Calu3 (cell line): ENCODE data around the gene RAB11FIP4. TPM values are rescaled to one million over a fixed set of nuclear protein-coding genes. Genes with fewer than 3 reads are reported as not detected.
A peak's percentile ranks its signal among the peaks of the same experiment; 100 is the strongest.

ENCODE experiments used
- BruUV-seq: library from RNA; stranded (reverse); fragments of 400-500 nt; replicated peaks from 2 replicates; lab custom pipeline; 2021; lab: Mats Ljungman, UMichigan
- CTCF ChIA-PET: fragments of 300-600 bp; sonication (Branson Sonifier 250); formaldehyde crosslinking; loops from one replicate; lab custom pipeline; 2022; ENCODE audit warnings: antibody characterized with exemption; lab: Charles Lee
- DNase-seq: peaks from one replicate; pipeline ENCODE4 v3.0.0; 2022
- H3K27ac Mint-ChIP-seq: one replicate; pipeline ENCODE4 v1.8.0; 2022; ENCODE audit warnings: mixed read lengths; ENCODE audit not compliant: unreplicated experiment
- H3K27me3 Mint-ChIP-seq: one replicate; pipeline ENCODE4 v1.8.0; 2022; ENCODE audit warnings: mixed read lengths; ENCODE audit not compliant: unreplicated experiment
- H3K36me3 Mint-ChIP-seq: one replicate; pipeline ENCODE4 v1.8.0; 2022; ENCODE audit warnings: mild to moderate bottlenecking, moderate library complexity, mixed read lengths; ENCODE audit not compliant: insufficient read depth, unreplicated experiment
- H3K4me1 Mint-ChIP-seq: one replicate; pipeline ENCODE4 v1.8.0; 2022; ENCODE audit warnings: mild to moderate bottlenecking, low read depth, mixed read lengths; ENCODE audit not compliant: unreplicated experiment
- H3K4me3 Mint-ChIP-seq: one replicate; pipeline ENCODE4 v1.8.0; 2022; ENCODE audit warnings: mild to moderate bottlenecking, low read depth, moderate library complexity, mixed read lengths; ENCODE audit not compliant: unreplicated experiment
- H3K9me3 Mint-ChIP-seq: one replicate; pipeline ENCODE4 v1.8.0; 2022; ENCODE audit warnings: low read depth, mixed read lengths; ENCODE audit not compliant: unreplicated experiment
- intact Hi-C: fragments of 100-400 bp; cut with micrococcal nuclease; formaldehyde crosslinking; loops from one replicate; pipeline ENCODE4 v1.10.0; 2022; ENCODE audit not compliant: unreplicated experiment
- total RNA-seq: library from RNA; stranded (reverse); gene quantifications from 2 replicates; pipeline ENCODE4 v1.2.3, GENCODE V29; 2022
- TF ChIP-seq, protein P1 (sequence below): fragments of 200-600 bp; IDR thresholded peaks from one replicate; pipeline ENCODE4 v1.8.0; 2022; ENCODE audit warnings: antibody characterized with exemption; ENCODE audit not compliant: unreplicated experiment

The RAB11FIP4 gene
- total RNA-seq, 1 experiment from 2014 or later: 27.9 TPM

DNA sequence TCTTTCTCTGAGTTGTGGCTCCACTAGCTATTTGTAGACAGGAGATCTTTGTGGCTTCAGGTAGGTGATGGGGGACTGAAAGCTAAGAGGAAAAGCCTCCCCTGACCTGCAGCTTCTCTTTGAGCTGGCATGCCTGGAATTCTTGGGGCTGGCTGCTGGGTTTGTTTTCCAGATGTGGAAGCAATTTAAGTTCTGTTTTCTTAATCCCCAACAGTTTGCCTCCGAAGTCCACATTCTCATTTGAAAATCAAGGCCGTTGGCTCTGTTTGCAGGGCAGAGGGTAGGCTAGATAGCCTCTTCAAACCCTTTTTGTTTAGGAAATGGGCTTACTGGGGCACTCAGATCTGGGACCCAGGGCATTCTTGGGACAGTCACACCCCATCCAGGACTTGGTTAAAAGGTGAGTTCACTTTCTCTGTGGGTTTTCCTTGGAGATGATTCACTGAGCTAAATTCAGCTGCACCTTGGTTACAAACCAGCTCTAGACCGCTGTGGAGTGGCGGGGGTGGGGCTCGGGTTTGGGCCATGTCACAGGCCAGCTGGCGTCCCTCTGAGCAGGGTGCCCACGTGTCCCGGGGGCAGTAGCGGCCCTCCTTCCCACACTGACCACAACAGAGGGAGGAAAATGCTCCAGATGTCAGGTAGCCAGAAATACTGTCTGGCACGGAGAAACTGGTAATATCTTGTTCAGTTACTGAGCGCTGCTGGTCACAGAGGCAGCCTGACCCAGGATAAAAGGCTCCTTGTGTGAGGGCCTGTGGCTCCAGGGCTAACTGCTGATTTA, 108.5 kb downstream of the RAB11FIP4 start:
- H3K4me1 Mint-ChIP-seq: peaks cover 29% of the 10 kb centered on the region
- intact Hi-C loops: no loop called here
- no TSS peak for BruUV-seq
- no peaks in the 10 kb centered on the region for H3K27me3 Mint-ChIP-seq
- TF ChIP-seq, protein P1, sequence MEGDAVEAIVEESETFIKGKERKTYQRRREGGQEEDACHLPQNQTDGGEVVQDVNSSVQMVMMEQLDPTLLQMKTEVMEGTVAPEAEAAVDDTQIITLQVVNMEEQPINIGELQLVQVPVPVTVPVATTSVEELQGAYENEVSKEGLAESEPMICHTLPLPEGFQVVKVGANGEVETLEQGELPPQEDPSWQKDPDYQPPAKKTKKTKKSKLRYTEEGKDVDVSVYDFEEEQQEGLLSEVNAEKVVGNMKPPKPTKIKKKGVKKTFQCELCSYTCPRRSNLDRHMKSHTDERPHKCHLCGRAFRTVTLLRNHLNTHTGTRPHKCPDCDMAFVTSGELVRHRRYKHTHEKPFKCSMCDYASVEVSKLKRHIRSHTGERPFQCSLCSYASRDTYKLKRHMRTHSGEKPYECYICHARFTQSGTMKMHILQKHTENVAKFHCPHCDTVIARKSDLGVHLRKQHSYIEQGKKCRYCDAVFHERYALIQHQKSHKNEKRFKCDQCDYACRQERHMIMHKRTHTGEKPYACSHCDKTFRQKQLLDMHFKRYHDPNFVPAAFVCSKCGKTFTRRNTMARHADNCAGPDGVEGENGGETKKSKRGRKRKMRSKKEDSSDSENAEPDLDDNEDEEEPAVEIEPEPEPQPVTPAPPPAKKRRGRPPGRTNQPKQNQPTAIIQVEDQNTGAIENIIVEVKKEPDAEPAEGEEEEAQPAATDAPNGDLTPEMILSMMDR: no peak
- peak; percentile 69 for DNase-seq
- H3K27ac Mint-ChIP-seq: no peak overlapping the region
- CTCF ChIA-PET: interaction anchor here (0.6 to 1.4 kb wide), 4 partner anchors 11 to 89 kb away, joined by 3 to 4 read pairs (median 3); no protein-coding TSS in a partner anchor
- no peak overlapping the region for H3K4me3 Mint-ChIP-seq
- H3K36me3 Mint-ChIP-seq: no peaks in the 10 kb centered on the region
- no peaks in the 10 kb centered on the region for H3K9me3 Mint-ChIP-seq

DNA sequence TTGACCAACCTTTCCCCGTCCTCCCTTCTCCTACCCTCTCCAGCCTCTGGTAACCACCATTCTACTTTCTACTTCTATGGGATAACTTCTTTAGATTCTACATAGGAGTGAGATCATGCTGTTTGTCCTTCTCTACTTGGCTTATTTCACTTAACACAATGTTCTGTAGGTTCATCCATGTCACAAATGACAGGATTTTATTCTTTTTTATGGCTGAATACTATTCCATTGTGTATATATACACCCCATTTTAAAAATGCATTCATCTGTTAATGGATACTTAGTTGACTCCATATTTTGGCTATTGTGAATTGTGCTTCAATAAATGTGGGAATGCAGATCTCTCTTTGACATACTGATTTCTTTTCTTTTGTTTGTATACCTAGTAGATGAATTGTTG, 115.0 kb downstream of the RAB11FIP4 start:
- no peaks in the 10 kb centered on the region for H3K27me3 Mint-ChIP-seq
- H3K4me3 Mint-ChIP-seq: no peak overlapping the region
- H3K27ac Mint-ChIP-seq: no peak overlapping the region

DNA sequence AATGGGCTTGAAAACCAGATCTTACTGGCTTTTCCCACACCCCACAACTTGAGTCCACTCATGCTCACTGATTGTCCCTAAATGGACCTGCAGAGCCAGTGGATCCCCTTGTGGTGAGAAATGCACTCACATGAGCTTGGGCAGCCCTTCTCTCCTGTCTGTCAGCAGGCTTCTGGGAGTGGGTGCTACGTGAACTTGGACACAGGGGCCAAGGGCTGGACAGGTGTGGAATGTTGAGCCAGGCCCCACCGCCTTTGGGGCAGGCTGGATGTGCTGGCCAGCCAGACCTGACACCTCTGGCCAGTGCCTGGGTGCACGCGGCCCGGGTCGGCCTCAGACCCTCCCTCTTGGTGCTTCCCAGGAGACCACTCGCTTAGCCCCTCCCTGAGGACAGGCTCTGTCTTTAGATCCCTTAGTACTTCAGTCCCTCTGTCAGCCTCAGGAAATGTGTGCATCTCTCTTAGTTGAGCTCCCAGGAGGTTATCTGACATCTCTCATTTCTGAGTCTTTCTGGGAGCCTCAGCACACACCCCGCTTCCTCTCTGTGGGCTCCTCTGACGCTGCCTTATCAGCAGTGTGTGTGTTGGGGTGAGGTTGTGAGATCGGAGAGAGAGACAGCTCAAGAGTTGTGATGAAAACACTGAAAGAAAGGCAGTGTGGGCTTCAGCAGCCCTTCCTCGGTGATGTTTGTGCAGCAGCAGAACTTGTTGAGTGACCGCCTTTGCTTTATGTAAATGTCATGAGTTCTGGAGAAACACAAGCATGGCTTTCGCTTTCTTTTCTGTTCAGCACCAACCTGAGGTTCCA, 117.0 kb downstream of the RAB11FIP4 start:
- BruUV-seq: no TSS peak
- Mint-ChIP-seq H3K4me1 (no peaks in the 10 kb centered on the region), H3K27ac (no peak overlapping the region), H3K4me3 (no peak overlapping the region), H3K36me3 (no peaks in the 10 kb centered on the region), H3K9me3 (no peaks in the 10 kb centered on the region), H3K27me3 (no peaks in the 10 kb centered on the region)
- TF ChIP-seq, protein P1: no peak
- no peak for DNase-seq
- CTCF ChIA-PET: interaction anchor here (0.6 to 0.8 kb wide), 2 partner anchors 20 to 738 kb away, joined by 3 to 4 read pairs; no protein-coding TSS in a partner anchor
- intact Hi-C loops: no loop called here

More for the DNA sequence above, 115.0 kb downstream of the RAB11FIP4 start:
- CTCF ChIA-PET: no interaction called here
- TF ChIP-seq, protein P1: no peak
- BruUV-seq: no TSS peak
- Mint-ChIP-seq H3K4me1 (no peaks in the 10 kb centered on the region), H3K9me3 (no peaks in the 10 kb centered on the region), H3K36me3 (no peaks in the 10 kb centered on the region)
- intact Hi-C loops: no loop called here
- no peak for DNase-seq

DNA sequence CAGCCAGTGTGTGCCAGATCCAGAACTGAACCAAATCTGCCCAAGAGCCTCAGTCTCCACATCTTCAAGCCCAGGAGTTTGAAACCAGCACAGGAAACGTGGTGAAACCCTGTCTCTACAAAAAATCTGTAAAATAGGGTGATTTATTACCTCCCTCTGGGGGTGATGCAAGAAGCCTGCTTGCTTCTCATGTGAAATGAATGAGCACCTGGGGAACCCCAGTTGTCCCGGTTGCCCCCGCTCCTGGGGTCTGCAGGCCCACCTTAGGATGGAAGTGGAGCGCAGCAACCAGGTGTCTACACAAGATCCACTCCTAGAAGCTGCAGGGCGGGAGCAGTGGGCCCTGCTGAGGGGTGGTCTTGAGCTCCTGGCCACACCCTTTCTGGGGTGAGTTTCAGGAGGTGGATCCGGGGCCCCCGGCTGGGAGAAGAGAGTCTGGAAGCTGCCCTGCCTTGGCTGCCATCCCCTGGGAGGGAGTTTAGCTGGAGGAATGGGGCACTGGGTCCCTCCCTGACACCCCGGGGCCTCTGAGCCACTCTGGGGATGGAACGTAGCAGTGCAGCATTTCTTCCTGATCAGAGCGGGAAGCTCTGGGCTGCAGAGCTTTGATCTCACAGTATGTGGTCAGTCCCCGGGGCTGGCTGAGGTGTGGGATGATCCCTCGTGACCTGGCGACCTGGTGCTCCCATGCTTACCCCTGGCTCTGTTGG, 117.8 kb downstream of the RAB11FIP4 start:
- no peaks in the 10 kb centered on the region for H3K27me3 Mint-ChIP-seq
- TF ChIP-seq, protein P1: no peak
- no peak overlapping the region for H3K27ac Mint-ChIP-seq
- intact Hi-C loops: no loop called here
- no peaks in the 10 kb centered on the region for H3K36me3 Mint-ChIP-seq
- no peak for DNase-seq
- no peaks in the 10 kb centered on the region for H3K4me1 Mint-ChIP-seq
- H3K4me3 Mint-ChIP-seq: no peak overlapping the region
- CTCF ChIA-PET: interaction anchor here (0.8 kb wide), 1 partner anchor 20 kb away, joined by 3 read pairs; no protein-coding TSS in a partner anchor
- no peaks in the 10 kb centered on the region for H3K9me3 Mint-ChIP-seq
- BruUV-seq: no TSS peak
